Tibial nerve (tissue), 4 donors: ENCODE results near the gene ADPRH. TPM values are rescaled to one million over a fixed set of nuclear protein-coding genes. Genes with fewer than 3 reads are reported as not detected.
"Not testable (repeated sequence)": the region's sequence is repeated elsewhere in the genome, so short reads cannot be mapped to it uniquely, and the experiment has no call there.

Experiments
- DNase-seq, 2 donors: peaks; one replicate each; pipeline ENCODE4 v3.0.0-alpha.2; 2019; ENCODE audit warnings: low spot score in 2 of 2
- H3K27ac ChIP-seq, 4 donors: fragments of 200-600 bp; sonication (generic) in 3 of 4; one replicate each; pipeline ENCODE4 v1.5.1; 2017 to 2019; ENCODE audit warnings: mild to moderate bottlenecking in 1 of 4
- H3K27me3 ChIP-seq, 2 donors: fragments of 200-600 bp; sonication (generic) in 1 of 2; one replicate each; pipeline versions ENCODE4 v1.5.1 to v1.6.0; 2017 to 2019
- H3K36me3 ChIP-seq, 3 donors: fragments of 200-600 bp; sonication (generic); one replicate each; pipeline ENCODE4 v1.5.1; 2018 to 2019
- H3K4me1 ChIP-seq, 4 donors: fragments of 200-600 bp; sonication (generic) in 3 of 4; one replicate each; pipeline ENCODE4 v1.5.1; 2017 to 2019
- H3K4me3 ChIP-seq, 4 donors: fragments of 200-600 bp; sonication (generic) in 3 of 4; one replicate each; pipeline ENCODE4 v1.5.1; 2017 to 2019; ENCODE audit warnings: mild to moderate bottlenecking in 1 of 4, moderate library complexity in 1 of 4
- H3K9me3 ChIP-seq, 4 donors: fragments of 200-600 bp; sonication (generic) in 3 of 4; one replicate each; pipeline ENCODE4 v1.5.1; 2017 to 2019
- CTCF ChIP-seq, 5 experiments: fragments of 200-600 bp in 3 of 5; fragments of 450-650 bp in 2 of 5; sonication (generic) in 3 of 5; IDR thresholded peaks; one replicate each; pipeline ENCODE4 v1.5.1; 2016 to 2019; ENCODE audit warnings: antibody characterized with exemption in 5 of 5, mild to moderate bottlenecking in 3 of 5, moderate library complexity in 2 of 5
- EP300 ChIP-seq, 2 donors: sonication (generic); formaldehyde crosslinking; IDR thresholded peaks; one replicate each; pipeline ENCODE4 v1.6.1; 2017; ENCODE audit warnings: antibody characterized with exemption in 2 of 2, mild to moderate bottlenecking in 1 of 2
- POLR2A ChIP-seq, 2 donors: fragments of 450-650 bp; IDR thresholded peaks; one replicate each; pipeline ENCODE4 v1.6.1; 2017; ENCODE audit warnings: antibody characterized with exemption in 2 of 2, mild to moderate bottlenecking in 2 of 2, moderate library complexity in 2 of 2
- WGBS, 2 donors: methylation state at CpG; one replicate each; pipeline ENCODE4 v1.1.5; 2018; 5-methylcytosine and 5-hydroxymethylcytosine counted together
- total RNA-seq, 4 donors: library from RNA; depleted of rRNA; stranded (reverse); fragments of >200 nt; gene quantifications; one replicate each; pipeline ENCODE4 v1.1.0, GENCODE V29; 2016

ADPRH gene
- total RNA-seq, 4 donors from 2014 or later = 7.6 to 12.0 (median 9.1) TPM

- Histone ChIP-seq H3K4me3 (no peak overlapping the region), H3K36me3 (peaks cover 0 to 28% (median 0%) of the 10 kb centered on the region in 3 donors), H3K27ac (no peak overlapping the region), H3K27me3 (no peaks in the 10 kb centered on the region), H3K4me1 (peaks cover 0 to 2% (median 0%) of the 10 kb centered on the region in 4 donors), H3K9me3 (no peaks in the 10 kb centered on the region)
- 89 to 100% methylated on average over 1 of the region's 1 CpG for WGBS, 2 donors
- TF ChIP-seq POLR2A (IDR thresholded peaks at IDR 0.05) (no peak), CTCF (IDR thresholded peaks at IDR 0.05) (no peak), EP300 (IDR thresholded peaks at IDR 0.05) (no peak)
- no peak for DNase-seq
Measured at GRCh38 chr3:119590706-119591105, 11.4 kb downstream of the ADPRH start.

GRCh38 chr3:119592861-119593260 lies 13.6 kb downstream of the ADPRH start:
- Histone ChIP-seq H3K27ac (no peak overlapping the region), H3K4me1 (peaks cover 0 to 22% (median 0%) of the 10 kb centered on the region in 4 donors), H3K4me3 (no peak overlapping the region), H3K9me3 (no peaks in the 10 kb centered on the region), H3K36me3 (peaks cover 0 to 9% (median 0%) of the 10 kb centered on the region in 3 donors), H3K27me3 (no peaks in the 10 kb centered on the region)
- no peak for DNase-seq
- 57 to 89% methylated on average over 1 of the region's 1 CpG for WGBS, 2 donors
- no peak for TF ChIP-seq POLR2A (IDR thresholded peaks at IDR 0.05)
- no peak for TF ChIP-seq CTCF (IDR thresholded peaks at IDR 0.05)
- TF ChIP-seq EP300 (IDR thresholded peaks at IDR 0.05) = no peak

GRCh38 chr3:119594066-119594465 lies 14.8 kb downstream of the ADPRH start:
- WGBS, 2 donors = 88 to 89% methylated on average over 5 of the region's 5 CpGs

GRCh38 chr3:119594929-119595328 lies 15.6 kb downstream of the ADPRH start:
- not testable (repeated sequence) for H3K27ac ChIP-seq, H3K4me3 ChIP-seq, H3K27me3 ChIP-seq, H3K9me3 ChIP-seq, DNase-seq, H3K36me3 ChIP-seq
- peaks cover 0 to 22% (median 0%) of the 10 kb centered on the region in 4 donors for H3K4me1 ChIP-seq
- WGBS, 2 donors = 91% methylated on average over 1 of the region's 1 CpG

More at GRCh38 chr3:119594066-119594465, 14.8 kb downstream of the ADPRH start:
- Histone ChIP-seq H3K36me3 (peaks cover 0 to 5% (median 0%) of the 10 kb centered on the region in 3 donors), H3K4me3 (no peak overlapping the region), H3K27ac (no peak overlapping the region), H3K9me3 (no peaks in the 10 kb centered on the region), H3K4me1 (peaks cover 0 to 22% (median 0%) of the 10 kb centered on the region in 4 donors), H3K27me3 (no peaks in the 10 kb centered on the region)
- DNase-seq = no peak
- TF ChIP-seq CTCF (IDR thresholded peaks at IDR 0.05) = no peak
- TF ChIP-seq EP300 (IDR thresholded peaks at IDR 0.05) = no peak
- TF ChIP-seq POLR2A (IDR thresholded peaks at IDR 0.05) = no peak

- peak overlapping the region; percentile 1 to 29 (median 10) for H3K4me3 ChIP-seq
- 57 to 64% methylated on average over 6 to 7 of the region's 7 CpGs for WGBS, 2 donors
- TF ChIP-seq POLR2A (IDR thresholded peaks at IDR 0.05) (no peak), EP300 (IDR thresholded peaks at IDR 0.05) (no peak), CTCF (IDR thresholded peaks at IDR 0.05) (no peak)
- H3K36me3 ChIP-seq = no peaks in the 10 kb centered on the region
- H3K4me1 ChIP-seq = peaks cover 0 to 22% (median 0%) of the 10 kb centered on the region in 4 donors
- H3K27me3 ChIP-seq = no peaks in the 10 kb centered on the region
- no peak for DNase-seq
- H3K9me3 ChIP-seq = no peaks in the 10 kb centered on the region
- H3K27ac ChIP-seq = peak overlapping the region in 1 of 4 donors; percentile 47
Measured at GRCh38 chr3:119595639-119596334, 16.5 kb downstream of the ADPRH start.
